ENCODE results near the gene GARNL3.

Gene GARNL3

GRCh38 chr9:127295005-127295404 is 30.4 kb downstream of the GARNL3 start:
- FAIRE-seq (no peak), DNase-seq (ENCODE audit: insufficient read length, low spot score) (no peak)
- TF ChIP-seq POU2F2 (IDR thresholded peaks at IDR 0.05; ENCODE audit: low read depth, low read length) (no peak), TAF1 (IDR thresholded peaks at IDR 0.05; ENCODE audit: low read depth, low read length) (no peak), SPI1 (IDR thresholded peaks at IDR 0.05; ENCODE audit: low read depth, low read length) (no peak), POLR2AphosphoS5 (IDR thresholded peaks at IDR 0.05; ENCODE audit: low read depth, low read length) (no peak), POLR2A (IDR thresholded peaks at IDR 0.05; ENCODE audit: low read depth, low read length) (no peak), PAX5 (IDR thresholded peaks at IDR 0.05; ENCODE audit: insufficient read depth, low read length, severe bottlenecking) (no peak)

- TF ChIP-seq POLR2A (IDR thresholded peaks at IDR 0.05; ENCODE audit: low read depth, low read length) (no peak), TAF1 (IDR thresholded peaks at IDR 0.05; ENCODE audit: low read depth, low read length) (no peak), POU2F2 (IDR thresholded peaks at IDR 0.05; ENCODE audit: low read depth, low read length) (no peak), PAX5 (IDR thresholded peaks at IDR 0.05; ENCODE audit: insufficient read depth, low read length, severe bottlenecking) (no peak), POLR2AphosphoS5 (IDR thresholded peaks at IDR 0.05; ENCODE audit: low read depth, low read length) (no peak), SPI1 (IDR thresholded peaks at IDR 0.05; ENCODE audit: low read depth, low read length) (no peak)
- DNase-seq (ENCODE audit: insufficient read length, low spot score), result peak; percentile 13
- FAIRE-seq, result peak; percentile 5
Measured at GRCh38 chr9:127300886-127301447, 36.4 kb downstream of the GARNL3 start.

DNA sequence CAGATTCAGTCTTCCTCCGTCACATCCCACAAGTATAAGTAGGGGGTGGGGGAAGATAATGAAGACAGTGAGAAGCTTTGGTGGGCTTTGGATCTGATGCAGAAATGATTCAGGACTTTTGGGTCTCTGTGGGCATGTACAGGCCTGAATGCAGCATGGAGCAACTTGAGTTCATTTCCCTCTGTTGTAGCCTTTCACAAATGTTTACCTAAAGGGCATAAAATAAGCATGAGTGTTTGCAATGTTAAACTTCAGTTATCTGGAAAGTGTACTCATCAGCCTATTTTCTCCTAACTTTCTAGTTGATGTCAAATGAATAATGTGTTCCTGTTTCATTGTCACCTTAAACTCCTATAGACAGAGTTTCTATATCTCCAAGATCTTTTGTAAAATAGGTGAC is 39.3 kb downstream of the GARNL3 start:
- no peak for FAIRE-seq
- TF ChIP-seq POLR2A (IDR thresholded peaks at IDR 0.05; ENCODE audit: low read depth, low read length), result no peak
- no peak for TF ChIP-seq POU2F2 (IDR thresholded peaks at IDR 0.05; ENCODE audit: low read depth, low read length)
- no peak for TF ChIP-seq PAX5 (IDR thresholded peaks at IDR 0.05; ENCODE audit: insufficient read depth, low read length, severe bottlenecking)
- TF ChIP-seq SPI1 (IDR thresholded peaks at IDR 0.05; ENCODE audit: low read depth, low read length), result no peak
- no peak for TF ChIP-seq TAF1 (IDR thresholded peaks at IDR 0.05; ENCODE audit: low read depth, low read length)
- TF ChIP-seq POLR2AphosphoS5 (IDR thresholded peaks at IDR 0.05; ENCODE audit: low read depth, low read length), result no peak
- no peak for DNase-seq (ENCODE audit: insufficient read length, low spot score)

- peak; percentile 33 for FAIRE-seq
- TF ChIP-seq TAF1 (IDR thresholded peaks at IDR 0.05; ENCODE audit: low read depth, low read length), result no peak
- TF ChIP-seq POU2F2 (IDR thresholded peaks at IDR 0.05; ENCODE audit: low read depth, low read length), result no peak
- TF ChIP-seq POLR2A (IDR thresholded peaks at IDR 0.05; ENCODE audit: low read depth, low read length), result no peak
- TF ChIP-seq SPI1 (IDR thresholded peaks at IDR 0.05; ENCODE audit: low read depth, low read length), result no peak
- TF ChIP-seq POLR2AphosphoS5 (IDR thresholded peaks at IDR 0.05; ENCODE audit: low read depth, low read length), result no peak
- TF ChIP-seq PAX5 (IDR thresholded peaks at IDR 0.05; ENCODE audit: insufficient read depth, low read length, severe bottlenecking), result no peak
- no peak for DNase-seq (ENCODE audit: insufficient read length, low spot score)
Measured at GRCh38 chr9:127305206-127305837, 40.7 kb downstream of the GARNL3 start.

DNA sequence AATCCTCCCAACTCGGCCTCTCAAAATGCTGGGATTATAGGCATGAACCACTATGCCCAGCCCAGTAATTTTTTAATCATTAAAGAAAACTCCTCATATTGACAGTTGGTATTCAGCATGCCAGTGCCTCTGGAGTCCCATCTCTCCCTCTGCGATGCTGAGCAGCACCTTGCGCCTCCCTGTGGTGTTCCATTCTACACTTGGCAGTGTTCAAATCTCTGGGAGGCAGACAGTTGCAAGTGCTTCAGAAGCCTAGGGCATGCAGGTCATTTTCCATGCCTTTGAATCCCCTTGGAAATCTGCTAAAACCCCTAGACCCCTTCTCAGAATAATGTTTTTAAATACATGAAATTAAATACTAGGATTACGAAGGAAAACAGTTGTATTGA is 41.3 kb downstream of the GARNL3 start:
- FAIRE-seq (no peak), DNase-seq (ENCODE audit: insufficient read length, low spot score) (no peak)
- no peak for TF ChIP-seq TAF1 (IDR thresholded peaks at IDR 0.05; ENCODE audit: low read depth, low read length)
- TF ChIP-seq POU2F2 (IDR thresholded peaks at IDR 0.05; ENCODE audit: low read depth, low read length), result no peak

- TF ChIP-seq SPI1 (IDR thresholded peaks at IDR 0.05; ENCODE audit: low read depth, low read length), result no peak
- no peak for TF ChIP-seq POLR2A (IDR thresholded peaks at IDR 0.05; ENCODE audit: low read depth, low read length)
- no peak for TF ChIP-seq POU2F2 (IDR thresholded peaks at IDR 0.05; ENCODE audit: low read depth, low read length)
- TF ChIP-seq TAF1 (IDR thresholded peaks at IDR 0.05; ENCODE audit: low read depth, low read length), result no peak
- TF ChIP-seq POLR2AphosphoS5 (IDR thresholded peaks at IDR 0.05; ENCODE audit: low read depth, low read length), result no peak
- TF ChIP-seq PAX5 (IDR thresholded peaks at IDR 0.05; ENCODE audit: insufficient read depth, low read length, severe bottlenecking), result no peak
- FAIRE-seq (no peak), DNase-seq (ENCODE audit: insufficient read length, low spot score) (no peak)
Measured at GRCh38 chr9:127307802-127308201, 43.2 kb downstream of the GARNL3 start.

GRCh38 chr9:127308652-127309434 is 44.3 kb downstream of the GARNL3 start:
- TF ChIP-seq PAX5 (IDR thresholded peaks at IDR 0.05; ENCODE audit: insufficient read depth, low read length, severe bottlenecking) (no peak), POU2F2 (IDR thresholded peaks at IDR 0.05; ENCODE audit: low read depth, low read length) (no peak), POLR2A (IDR thresholded peaks at IDR 0.05; ENCODE audit: low read depth, low read length) (no peak), POLR2AphosphoS5 (IDR thresholded peaks at IDR 0.05; ENCODE audit: low read depth, low read length) (no peak), TAF1 (IDR thresholded peaks at IDR 0.05; ENCODE audit: low read depth, low read length) (no peak), SPI1 (IDR thresholded peaks at IDR 0.05; ENCODE audit: low read depth, low read length) (no peak)
- FAIRE-seq (no peak), DNase-seq (ENCODE audit: insufficient read length, low spot score) (no peak)

- FAIRE-seq (no peak), DNase-seq (ENCODE audit: insufficient read length, low spot score) (no peak)
- TF ChIP-seq POU2F2 (IDR thresholded peaks at IDR 0.05; ENCODE audit: low read depth, low read length) (no peak), TAF1 (IDR thresholded peaks at IDR 0.05; ENCODE audit: low read depth, low read length) (no peak), SPI1 (IDR thresholded peaks at IDR 0.05; ENCODE audit: low read depth, low read length) (no peak), POLR2A (IDR thresholded peaks at IDR 0.05; ENCODE audit: low read depth, low read length) (no peak), PAX5 (IDR thresholded peaks at IDR 0.05; ENCODE audit: insufficient read depth, low read length, severe bottlenecking) (no peak), POLR2AphosphoS5 (IDR thresholded peaks at IDR 0.05; ENCODE audit: low read depth, low read length) (no peak)
Measured at GRCh38 chr9:127309715-127310114, 45.1 kb downstream of the GARNL3 start.

- DNase-seq (ENCODE audit: insufficient read length, low spot score) (no peak), FAIRE-seq (peak; percentile 33)
- TF ChIP-seq PAX5 (IDR thresholded peaks at IDR 0.05; ENCODE audit: insufficient read depth, low read length, severe bottlenecking) (no peak), TAF1 (IDR thresholded peaks at IDR 0.05; ENCODE audit: low read depth, low read length) (no peak), POLR2A (IDR thresholded peaks at IDR 0.05; ENCODE audit: low read depth, low read length) (no peak), SPI1 (IDR thresholded peaks at IDR 0.05; ENCODE audit: low read depth, low read length) (no peak), POLR2AphosphoS5 (IDR thresholded peaks at IDR 0.05; ENCODE audit: low read depth, low read length) (no peak), POU2F2 (IDR thresholded peaks at IDR 0.05; ENCODE audit: low read depth, low read length) (no peak)
Measured at GRCh38 chr9:127311239-127311741, 46.7 kb downstream of the GARNL3 start.

Measured in GM12891 (cell line).